Measurements from ENCODE around the gene CNTN6. TPM values are rescaled to one million over a fixed set of nuclear protein-coding genes. Genes with fewer than 3 reads are reported as not detected.

Gene CNTN6
- total and polyA plus RNA-seq, 2 donors (not counting 1 experiment from before 2014, with no cell fraction given) = not detected

DNA sequence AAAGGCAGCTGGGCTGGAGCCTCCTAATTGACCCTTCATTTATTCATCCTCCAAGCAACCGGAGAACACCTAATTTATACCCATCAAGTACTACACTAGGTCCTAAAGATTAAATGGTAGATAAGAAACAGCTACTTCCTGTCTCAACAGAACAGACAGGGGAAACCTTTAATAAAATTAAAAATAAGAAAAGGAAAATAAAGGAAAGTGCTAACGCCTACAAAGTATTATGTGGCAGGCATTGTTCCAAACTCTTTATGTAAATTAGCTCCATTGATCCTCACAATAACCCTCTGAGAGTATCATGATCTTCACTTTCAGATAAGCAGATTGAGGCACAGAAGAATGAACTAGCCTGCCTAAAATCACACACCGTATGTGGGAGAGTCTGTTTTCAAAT, 139.5 kb downstream of the CNTN6 start:
- no peaks in the 10 kb centered on the region for H3K27me3 ChIP-seq (replicated peaks in 1 of 4; ENCODE audit: control extremely low read depth in 1 of 4, control insufficient read depth in 3 of 4, insufficient read depth in 4 of 4, low read length in 3 of 4)
- H3K4me3 ChIP-seq (ENCODE audit: control extremely low read depth in 1 of 5, extremely low read depth in 1 of 5, insufficient read depth in 1 of 5, low read depth in 2 of 5, low read length in 4 of 5) = no peak overlapping the region
- Mint-ChIP-seq H3K4me3 (no peak overlapping the region), H3K27me3 (no peaks in the 10 kb centered on the region), H3K27ac (no peak overlapping the region), H3K4me1 (no peaks in the 10 kb centered on the region), H3K9me3 (ENCODE audit: insufficient read depth) (no peaks in the 10 kb centered on the region)
- H3K9ac ChIP-seq (ENCODE audit: low read length) = no peak overlapping the region
- H3K79me2 ChIP-seq (ENCODE audit: control insufficient read depth, insufficient read depth, low read length) = no peaks in the 10 kb centered on the region
- TF ChIP-seq, protein P1, sequence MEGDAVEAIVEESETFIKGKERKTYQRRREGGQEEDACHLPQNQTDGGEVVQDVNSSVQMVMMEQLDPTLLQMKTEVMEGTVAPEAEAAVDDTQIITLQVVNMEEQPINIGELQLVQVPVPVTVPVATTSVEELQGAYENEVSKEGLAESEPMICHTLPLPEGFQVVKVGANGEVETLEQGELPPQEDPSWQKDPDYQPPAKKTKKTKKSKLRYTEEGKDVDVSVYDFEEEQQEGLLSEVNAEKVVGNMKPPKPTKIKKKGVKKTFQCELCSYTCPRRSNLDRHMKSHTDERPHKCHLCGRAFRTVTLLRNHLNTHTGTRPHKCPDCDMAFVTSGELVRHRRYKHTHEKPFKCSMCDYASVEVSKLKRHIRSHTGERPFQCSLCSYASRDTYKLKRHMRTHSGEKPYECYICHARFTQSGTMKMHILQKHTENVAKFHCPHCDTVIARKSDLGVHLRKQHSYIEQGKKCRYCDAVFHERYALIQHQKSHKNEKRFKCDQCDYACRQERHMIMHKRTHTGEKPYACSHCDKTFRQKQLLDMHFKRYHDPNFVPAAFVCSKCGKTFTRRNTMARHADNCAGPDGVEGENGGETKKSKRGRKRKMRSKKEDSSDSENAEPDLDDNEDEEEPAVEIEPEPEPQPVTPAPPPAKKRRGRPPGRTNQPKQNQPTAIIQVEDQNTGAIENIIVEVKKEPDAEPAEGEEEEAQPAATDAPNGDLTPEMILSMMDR (IDR thresholded peaks at IDR 0.05) = no peak
- no peak for TF ChIP-seq EZH2 (IDR thresholded peaks at IDR 0.05; ENCODE audit: borderline replicate concordance, insufficient read depth, low read depth, low read length, poor library complexity, severe bottlenecking)
- ChIA-PET CTCF (no interaction called here), POLR2A (no interaction called here)
- ATAC-seq (ENCODE audit: low read depth) (no peak), DNase-seq (no peak)
- H3K4me1 ChIP-seq (ENCODE audit: control insufficient read depth in 2 of 2, insufficient read depth in 2 of 2, low read length in 2 of 2) = no peaks in the 10 kb centered on the region
- peaks cover 0 to 6% (median 2%) of the 10 kb centered on the region in 3 donors for H3K9me3 ChIP-seq (ENCODE audit: control extremely low read depth in 1 of 3, control insufficient read depth in 2 of 3, insufficient read depth in 1 of 3, low read length in 2 of 3)
- no peak overlapping the region for H2AFZ ChIP-seq (ENCODE audit: insufficient read depth, low read depth, low read length, poor library complexity, severe bottlenecking)
- intact Hi-C loops (cut with micrococcal nuclease) = no loop called here
- H3K36me3 ChIP-seq (replicated peaks in 1 of 2; ENCODE audit: control extremely low read depth in 1 of 2, control insufficient read depth in 1 of 2, extremely low read depth in 1 of 2, insufficient read depth in 2 of 2, low read length in 1 of 2) = no peaks in the 10 kb centered on the region
- WGBS (ENCODE audit: insufficient coverage) = no CpG with 5 or more reads among the region's 3 CpGs
- H3K27ac ChIP-seq (ENCODE audit: low read length in 2 of 2) = no peak overlapping the region
- H3K4me2 ChIP-seq (replicated peaks; ENCODE audit: low read depth, low read length, poor library complexity, severe bottlenecking) = no peak overlapping the region
- no peaks in the 10 kb centered on the region for H4K20me1 ChIP-seq (ENCODE audit: control insufficient read depth, insufficient read depth, low read length, poor library complexity, severe bottlenecking)

DNA sequence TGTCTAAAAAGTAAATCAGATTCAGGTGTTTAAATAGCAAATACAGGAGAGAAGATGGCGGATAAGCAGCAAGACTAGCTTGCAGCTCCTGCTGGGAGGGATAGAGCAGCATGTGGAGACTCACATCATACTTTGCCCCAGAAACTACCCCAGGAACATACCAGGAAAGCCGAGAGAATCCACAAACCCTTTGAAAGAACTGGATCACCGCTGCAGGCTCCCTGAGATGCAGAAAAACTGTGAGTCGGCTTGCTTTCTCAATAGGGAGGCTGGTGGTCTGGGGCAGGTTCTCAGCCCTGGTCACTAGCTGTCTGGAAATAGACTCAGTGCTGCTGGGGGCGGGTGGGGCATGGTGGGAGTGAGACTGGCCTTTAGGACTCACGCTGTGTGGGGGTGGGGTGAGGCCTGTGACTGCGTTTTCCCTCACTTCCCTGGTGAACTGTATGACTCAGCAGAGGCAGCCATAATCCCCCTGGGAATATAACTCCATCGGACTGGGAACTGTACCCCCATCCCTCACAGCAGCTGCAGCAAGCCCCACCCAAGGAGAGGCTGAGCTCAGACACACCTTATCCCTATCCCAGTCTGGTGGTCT, 142.8 kb downstream of the CNTN6 start:
- H3K4me3 Mint-ChIP-seq = no peak overlapping the region
- no peak overlapping the region for H3K4me2 ChIP-seq (replicated peaks; ENCODE audit: low read depth, low read length, poor library complexity, severe bottlenecking)
- no peaks in the 10 kb centered on the region for H3K36me3 ChIP-seq (replicated peaks in 1 of 2; ENCODE audit: control extremely low read depth in 1 of 2, control insufficient read depth in 1 of 2, extremely low read depth in 1 of 2, insufficient read depth in 2 of 2, low read length in 1 of 2)
- CTCF ChIA-PET = no interaction called here
- no peaks in the 10 kb centered on the region for H3K4me1 Mint-ChIP-seq
- H3K79me2 ChIP-seq (ENCODE audit: control insufficient read depth, insufficient read depth, low read length) = no peaks in the 10 kb centered on the region
- no peaks in the 10 kb centered on the region for H4K20me1 ChIP-seq (ENCODE audit: control insufficient read depth, insufficient read depth, low read length, poor library complexity, severe bottlenecking)
- H3K9ac ChIP-seq (ENCODE audit: low read length) = no peak overlapping the region
- no peak overlapping the region for H3K27ac ChIP-seq (ENCODE audit: low read length in 2 of 2)
- TF ChIP-seq, protein P1 (IDR thresholded peaks at IDR 0.05) = no peak
- TF ChIP-seq EZH2 (IDR thresholded peaks at IDR 0.05; ENCODE audit: borderline replicate concordance, insufficient read depth, low read depth, low read length, poor library complexity, severe bottlenecking) = no peak
- WGBS (ENCODE audit: insufficient coverage) = 94% methylated on average over 7 of the region's 8 CpGs
- intact Hi-C loops (cut with micrococcal nuclease) = no loop called here
- H3K27me3 ChIP-seq (replicated peaks in 1 of 4; ENCODE audit: control extremely low read depth in 1 of 4, control insufficient read depth in 3 of 4, insufficient read depth in 4 of 4, low read length in 3 of 4) = no peaks in the 10 kb centered on the region
- peaks cover 0 to 6% (median 1%) of the 10 kb centered on the region in 3 donors for H3K9me3 ChIP-seq (ENCODE audit: control extremely low read depth in 1 of 3, control insufficient read depth in 2 of 3, insufficient read depth in 1 of 3, low read length in 2 of 3)
- H2AFZ ChIP-seq (ENCODE audit: insufficient read depth, low read depth, low read length, poor library complexity, severe bottlenecking) = no peak overlapping the region
- no peaks in the 10 kb centered on the region for H3K27me3 Mint-ChIP-seq
- POLR2A ChIA-PET = no interaction called here
- H3K27ac Mint-ChIP-seq = no peak overlapping the region
- no peak for ATAC-seq (ENCODE audit: low read depth)
- DNase-seq = no peak
- H3K4me3 ChIP-seq (ENCODE audit: control extremely low read depth in 1 of 5, extremely low read depth in 1 of 5, insufficient read depth in 1 of 5, low read depth in 2 of 5, low read length in 4 of 5) = no peak overlapping the region
- H3K4me1 ChIP-seq (ENCODE audit: control insufficient read depth in 2 of 2, insufficient read depth in 2 of 2, low read length in 2 of 2) = no peaks in the 10 kb centered on the region
- H3K9me3 Mint-ChIP-seq (ENCODE audit: insufficient read depth) = no peaks in the 10 kb centered on the region
